Kasumi-1 (cell line): ENCODE results near the gene KRT16.
"Not testable (repeated sequence)": the region's sequence is repeated elsewhere in the genome, so short reads cannot be mapped to it uniquely, and the experiment has no call there.

ENCODE experiments used
- DNase-seq, 2 experiments: peaks; one replicate each; lab custom pipeline; 2025; lab: John Stamatoyannopoulos, UW

Gene KRT16

DNA sequence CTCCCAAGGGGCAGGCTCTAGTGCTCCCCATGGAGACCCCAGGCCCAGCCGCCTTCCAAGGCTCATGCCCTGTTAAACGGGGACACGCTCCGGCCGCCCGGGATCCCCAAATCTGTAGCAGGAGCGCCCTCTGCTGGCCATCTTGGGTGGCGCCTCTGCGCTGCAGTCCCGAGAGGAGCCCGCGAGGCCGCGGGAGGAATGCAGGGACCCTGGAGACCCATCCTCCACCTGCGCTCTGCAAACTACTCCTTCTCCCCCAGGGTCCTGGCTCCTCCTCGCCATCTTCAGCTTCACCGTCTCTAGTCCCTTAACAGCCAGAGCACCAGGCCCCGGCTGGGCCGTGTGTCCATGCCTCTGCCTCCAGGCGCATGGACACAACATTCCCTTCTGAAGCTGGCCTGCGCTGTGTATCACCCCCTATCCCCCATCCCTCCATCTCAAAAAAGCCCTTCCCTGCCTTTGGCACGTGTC, 35.4 kb upstream of the KRT16 start:
- DNase-seq: peak; percentile 68 to 69

DNA sequence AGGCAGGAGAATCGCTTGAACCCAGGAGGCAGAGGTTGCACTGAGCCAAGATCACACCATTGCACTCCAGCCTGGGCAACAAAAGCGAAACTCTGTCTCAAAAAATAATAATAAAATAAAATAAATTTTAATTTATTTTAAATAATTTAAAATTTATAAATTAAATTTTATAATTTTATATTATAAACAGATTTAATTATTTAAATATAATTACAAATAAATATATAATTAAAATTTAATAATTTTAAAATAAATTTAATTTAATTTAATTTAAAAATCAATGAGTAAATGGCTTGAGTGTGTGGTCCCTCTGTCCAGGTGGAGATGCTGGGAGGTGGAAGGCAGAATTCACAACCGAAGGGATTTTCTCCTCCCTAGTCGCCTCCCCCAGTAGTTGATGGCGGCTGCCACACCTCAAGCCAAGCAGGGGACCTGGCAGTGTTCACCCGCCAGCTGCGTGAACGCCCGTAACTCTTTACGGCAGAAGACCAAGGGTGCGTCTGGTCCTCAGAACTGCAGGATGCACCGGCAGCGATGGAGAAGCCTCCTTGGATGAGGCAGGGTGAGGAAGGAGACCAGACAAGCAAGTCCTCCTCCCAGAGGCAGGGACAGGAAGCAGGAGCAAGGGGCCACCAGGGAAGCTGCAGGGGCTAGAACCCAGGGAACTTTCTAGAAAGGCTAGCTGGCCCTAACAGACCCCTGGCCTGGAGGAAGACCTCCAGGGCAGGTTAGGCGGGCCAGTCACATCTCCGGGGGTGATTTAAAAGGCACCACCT, 34.7 kb upstream of the KRT16 start:
- DNase-seq: no peak

DNA sequence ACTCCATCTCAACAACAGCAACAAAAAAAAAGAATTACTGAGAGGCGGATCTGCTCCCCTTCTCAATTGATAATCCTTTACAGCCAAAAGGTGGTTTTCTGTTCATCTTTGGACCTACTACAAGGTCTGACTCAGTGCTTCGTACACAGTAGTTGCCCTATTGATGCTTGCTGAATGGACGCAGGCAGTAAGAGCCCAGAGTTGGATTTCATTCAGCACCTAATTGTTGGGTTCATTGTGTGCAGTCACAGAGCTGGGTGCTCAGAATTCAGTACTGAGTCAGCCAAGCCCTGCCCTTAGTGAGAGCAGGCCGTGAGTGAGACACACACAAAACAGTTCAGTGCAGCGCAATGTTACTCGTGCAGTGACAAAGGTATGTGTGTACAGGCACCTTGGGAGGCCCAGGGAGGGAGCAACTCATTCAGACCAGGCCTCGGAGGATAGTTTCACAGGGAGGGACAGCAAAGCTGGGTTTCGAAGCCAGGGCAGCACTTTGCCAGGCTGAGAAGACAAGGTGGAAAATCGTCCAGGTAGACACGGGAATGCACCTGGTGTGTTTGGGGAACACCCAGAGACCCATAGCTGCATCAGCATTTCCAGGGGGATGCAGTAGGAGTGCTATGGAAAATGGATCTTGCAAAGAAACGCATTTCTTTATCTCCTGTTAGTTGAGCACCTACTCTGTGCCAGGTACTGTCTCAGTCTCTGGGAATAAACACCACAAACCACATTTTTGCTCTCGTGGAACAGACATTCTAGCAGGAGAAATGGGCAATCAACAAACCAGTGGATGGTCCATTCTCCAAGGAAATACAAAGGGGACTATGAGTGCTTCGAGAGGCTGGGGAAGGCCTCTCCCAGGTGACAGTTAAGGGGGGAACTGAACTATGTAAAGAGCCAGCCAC, 29.9 kb upstream of the KRT16 start:
- DNase-seq: no peak

DNA sequence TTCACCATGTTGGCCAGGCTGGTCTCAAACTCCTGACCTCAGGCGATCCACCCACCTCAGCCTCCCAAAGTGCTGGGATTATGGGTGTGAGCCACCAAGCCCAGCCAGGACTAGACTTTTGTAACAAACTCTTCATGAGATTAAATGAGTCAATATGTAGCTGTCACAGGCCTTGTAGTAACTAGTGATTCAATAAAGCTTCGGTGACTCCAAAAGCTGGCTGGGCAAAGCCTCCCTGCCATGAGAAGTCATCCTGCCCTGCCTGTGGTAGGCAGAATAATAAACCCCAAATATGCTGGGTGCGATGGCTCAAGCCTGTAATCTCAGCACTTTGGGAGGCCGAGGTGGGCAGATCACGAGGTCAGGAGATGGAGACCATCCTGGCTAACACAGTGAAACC, 28.0 kb upstream of the KRT16 start:
- not testable (repeated sequence) for DNase-seq

DNA sequence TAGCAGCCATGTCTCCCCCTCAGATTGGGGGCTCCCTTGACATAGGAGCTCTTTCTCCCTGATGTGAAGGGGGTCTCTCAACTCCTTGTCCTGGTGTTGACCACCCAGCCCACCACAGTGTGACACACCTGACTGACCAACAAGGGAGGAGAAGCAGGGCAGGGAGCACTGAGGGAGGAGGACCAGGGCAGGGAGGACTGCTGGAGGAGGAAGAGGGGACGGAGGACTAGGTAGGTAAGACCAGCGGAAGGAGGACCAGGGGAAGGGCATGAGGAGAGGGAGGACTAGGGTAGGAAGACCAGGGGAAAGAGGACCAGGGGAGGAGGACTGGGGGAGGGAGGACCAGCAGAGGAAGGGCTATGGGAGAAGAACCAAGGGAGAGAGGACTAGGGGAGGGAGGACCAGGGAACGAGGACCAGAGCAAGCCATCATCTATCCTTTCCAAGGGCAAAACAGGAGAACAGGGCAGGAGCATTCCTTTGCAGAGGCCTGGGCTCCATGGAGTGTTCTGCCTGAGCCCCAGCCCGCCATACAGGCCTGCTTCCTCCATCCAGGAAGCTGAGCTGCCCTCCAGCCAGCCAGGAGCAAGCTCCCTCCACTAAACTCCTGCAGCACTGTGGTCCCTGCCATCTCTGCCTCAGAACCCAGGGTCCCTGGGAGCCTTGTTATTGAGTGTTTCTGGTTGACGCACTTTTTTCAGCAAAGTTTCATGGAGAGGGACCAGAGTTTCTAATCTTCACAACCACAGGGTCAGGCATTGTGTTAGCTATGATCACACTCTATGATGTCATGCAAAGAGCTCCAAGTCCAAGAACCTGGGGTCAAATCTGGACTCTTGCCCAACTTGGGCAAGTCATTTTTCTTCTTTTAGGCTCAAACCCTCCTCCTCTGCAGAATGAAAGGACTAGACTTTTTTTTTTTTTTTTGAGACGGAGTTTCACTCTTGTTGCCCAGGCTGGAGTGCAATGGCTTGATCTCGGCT, 27.2 kb upstream of the KRT16 start:
- DNase-seq: no peak

DNA sequence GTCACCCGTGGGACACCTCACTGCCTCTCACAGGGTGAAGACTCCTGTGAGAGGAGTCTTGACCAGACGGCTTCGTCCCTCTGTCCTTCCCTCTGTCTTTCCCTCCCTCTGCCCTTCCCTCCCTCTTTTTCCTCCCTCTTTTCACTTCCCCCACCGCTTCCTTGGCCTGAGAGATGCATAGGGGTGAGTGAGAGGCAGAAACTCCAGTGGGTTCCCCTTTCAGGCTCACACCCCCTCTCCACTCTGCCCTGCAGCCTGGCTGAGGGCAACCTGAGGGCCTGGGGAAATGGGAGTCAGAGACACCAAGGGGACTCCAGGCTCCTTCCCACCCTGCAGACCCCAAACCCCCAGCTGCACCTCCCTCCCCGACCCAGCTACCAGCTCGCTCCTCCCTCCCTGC, 26.4 kb upstream of the KRT16 start:
- no peak for DNase-seq

DNA sequence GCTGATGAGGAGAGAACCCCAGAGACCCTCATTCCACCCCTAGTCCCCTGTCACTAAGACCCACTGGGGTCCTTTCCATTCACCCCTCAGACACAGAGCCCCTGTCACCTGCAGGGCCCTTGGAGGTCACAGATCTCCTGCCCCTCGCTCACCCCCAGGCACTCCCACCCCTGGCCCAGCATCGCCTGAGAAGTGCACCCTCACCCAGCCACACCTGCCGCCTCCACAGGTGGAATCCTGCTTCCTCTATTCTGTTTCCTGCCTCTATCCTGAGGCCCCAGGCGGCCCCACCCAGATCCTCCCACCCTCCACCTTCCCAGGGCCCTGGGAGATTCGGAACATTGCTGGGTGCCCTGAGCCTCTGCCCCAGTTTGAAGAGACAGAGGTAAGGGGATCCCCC, 25.6 kb upstream of the KRT16 start:
- no peak for DNase-seq

DNA sequence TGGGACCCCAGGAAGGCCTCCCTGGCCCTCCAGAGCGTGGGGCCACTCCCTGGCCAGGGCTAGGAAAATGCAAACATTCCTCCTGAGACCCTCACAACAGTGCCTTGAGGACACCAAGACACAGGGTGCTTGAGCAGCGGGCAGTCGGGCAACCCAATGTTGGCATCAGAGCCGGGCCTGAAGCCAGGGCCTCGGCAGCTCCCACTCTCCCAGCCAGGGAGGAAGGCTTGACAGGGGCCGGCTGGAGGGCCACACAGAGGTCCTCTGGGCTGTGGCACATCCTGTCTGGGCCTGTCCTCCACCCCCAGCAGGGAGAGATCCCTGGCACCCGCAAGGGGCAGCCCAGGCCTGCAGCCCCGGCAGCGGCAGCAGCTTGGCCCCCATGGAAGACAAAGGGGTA, 24.1 kb upstream of the KRT16 start:
- no peak for DNase-seq

DNA sequence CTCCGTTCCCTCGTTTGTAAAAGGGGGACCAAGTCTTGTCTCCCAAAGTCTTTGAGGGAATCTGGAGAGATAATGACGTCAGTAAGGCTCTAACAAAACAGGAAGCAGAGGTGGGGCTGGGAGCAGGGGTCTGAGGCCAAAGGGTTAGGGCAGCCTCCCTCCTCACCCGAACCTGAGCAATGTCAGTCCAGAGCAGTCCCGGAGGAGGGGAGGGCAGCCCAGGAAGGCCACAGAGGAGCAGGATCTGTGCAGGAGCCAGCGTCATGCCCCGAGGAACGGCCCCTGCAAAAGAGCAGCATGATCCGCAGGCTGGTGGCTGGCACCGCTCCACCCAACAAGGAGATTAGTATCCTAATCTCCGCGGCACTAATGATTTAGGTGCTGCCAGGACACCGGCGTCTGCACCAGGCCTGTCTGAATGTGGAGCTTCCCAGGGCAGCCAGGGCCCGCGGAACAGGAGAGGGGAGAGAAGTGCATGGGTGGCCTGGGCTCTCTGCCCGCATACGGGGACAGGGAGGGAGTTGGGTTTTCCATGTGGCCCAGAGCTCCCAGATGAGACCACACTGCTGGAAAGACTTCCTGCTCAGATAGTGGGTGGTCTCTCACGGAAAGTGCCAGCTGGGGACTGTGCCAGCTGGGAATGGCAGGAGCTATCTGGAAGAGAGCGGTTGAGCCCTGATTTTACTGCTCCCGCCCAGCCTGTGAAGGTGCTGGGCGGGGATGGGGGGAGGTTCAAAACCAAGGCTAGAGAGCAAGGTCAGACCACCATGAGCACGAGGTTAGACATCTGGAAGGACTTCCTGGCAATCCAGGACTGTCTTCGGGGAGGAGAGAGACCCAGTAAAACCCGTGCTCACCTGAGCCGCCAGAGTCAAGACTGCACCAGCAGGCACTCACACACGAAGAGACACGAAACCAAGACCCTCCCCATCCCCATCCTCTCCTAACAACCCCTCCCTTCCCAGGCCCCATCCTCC, 22.8 kb upstream of the KRT16 start:
- DNase-seq: no peak

DNA sequence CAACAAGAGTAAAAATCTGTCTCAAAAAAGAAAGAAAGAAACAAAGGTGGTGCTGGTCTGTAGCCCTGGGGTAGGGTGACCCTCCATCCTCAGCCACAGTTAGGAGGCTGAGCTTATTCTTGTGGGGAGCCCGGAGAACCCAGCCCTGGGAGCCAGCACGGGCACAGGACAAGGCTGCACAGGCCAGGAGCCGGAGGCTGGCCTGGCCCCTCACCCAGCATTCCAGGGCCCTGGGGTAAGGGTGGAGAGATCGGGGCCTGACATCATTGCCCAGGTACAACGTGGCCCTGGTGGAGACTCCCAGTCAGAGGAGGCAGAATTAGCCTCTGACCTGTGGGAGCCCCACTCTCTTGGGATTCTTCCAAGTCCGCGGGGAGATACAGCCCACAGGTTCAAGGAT, 22.1 kb upstream of the KRT16 start:
- no peak for DNase-seq

DNA sequence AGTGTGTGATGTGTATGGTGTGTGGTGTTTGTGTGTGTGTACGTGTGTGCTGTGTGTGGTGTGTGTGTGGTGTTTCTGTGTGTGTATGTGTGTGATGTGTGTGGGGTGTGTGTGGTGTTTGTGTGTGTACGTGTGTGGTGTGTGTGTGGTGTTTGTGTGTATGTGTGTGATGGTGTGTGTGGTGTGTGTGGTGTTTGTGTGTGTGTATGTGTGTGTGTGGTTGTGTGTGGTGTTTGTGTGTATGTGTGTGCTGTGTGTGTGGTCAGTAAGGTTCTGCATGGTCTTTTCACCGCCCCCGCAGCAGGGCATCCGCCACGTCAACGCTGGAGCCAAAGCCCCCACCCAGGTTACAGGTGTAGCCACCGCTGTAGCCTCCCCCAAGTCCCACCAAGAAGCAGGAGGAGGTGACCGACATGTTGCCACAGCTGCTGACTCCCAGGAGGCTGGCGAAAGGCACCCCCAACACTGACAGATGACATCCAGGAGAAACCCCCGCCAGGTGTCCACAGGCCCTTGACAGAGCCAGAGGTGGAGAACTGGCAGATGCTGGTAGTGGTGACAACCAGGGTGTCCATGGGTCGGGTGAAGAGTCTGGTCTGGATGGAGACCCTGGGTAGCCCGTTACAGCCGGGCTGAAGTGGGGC, 21.1 kb upstream of the KRT16 start:
- DNase-seq: no peak

DNA sequence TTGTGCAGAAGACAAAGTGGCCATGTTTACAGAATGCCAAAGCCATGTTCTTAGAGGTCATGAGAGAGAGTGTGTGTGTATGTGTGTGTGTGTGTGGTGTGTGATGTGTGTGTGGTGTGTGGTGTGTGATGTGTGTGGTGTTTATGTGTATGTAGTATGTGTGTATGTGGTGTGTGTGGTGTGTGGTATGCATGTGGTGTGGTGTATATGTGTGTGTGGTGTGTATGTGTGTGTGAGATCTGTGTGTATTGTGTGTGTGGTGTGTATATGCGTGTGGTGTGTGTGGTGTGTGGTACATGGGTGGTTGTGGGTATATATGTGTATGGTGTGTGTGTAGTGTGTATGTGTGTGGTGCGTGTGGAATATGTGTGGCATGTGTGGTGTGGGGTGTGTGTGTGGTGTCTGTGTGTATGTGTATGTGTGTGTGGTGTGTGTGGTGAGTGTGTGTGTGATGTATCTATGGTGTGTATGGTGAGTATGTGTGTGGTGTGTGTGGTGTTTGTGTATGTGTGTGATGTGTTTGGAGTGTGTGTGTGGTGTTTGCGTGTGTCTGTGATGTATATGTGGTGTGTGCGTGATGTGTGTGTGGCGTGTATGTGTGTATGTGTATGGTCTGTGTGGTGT, 20.0 kb upstream of the KRT16 start:
- no peak for DNase-seq

DNA sequence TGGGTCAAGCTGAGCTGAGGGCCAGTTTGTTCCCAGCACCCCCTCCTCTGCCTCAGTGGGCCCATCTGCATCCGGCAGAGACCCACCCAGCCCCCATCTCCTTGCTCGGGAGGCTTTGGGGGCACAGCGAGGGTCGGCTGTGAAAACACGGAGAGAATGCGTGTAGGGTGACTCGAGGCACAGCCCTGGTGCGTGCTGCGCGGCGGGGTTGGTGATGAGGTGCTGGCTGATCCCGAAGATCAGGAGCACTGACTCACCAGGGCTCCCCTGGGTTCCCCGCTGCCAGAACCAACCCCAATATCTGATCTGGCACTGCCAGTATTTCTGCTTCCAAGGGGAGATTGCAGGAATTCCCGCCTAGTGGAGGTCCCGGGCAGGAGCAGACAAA, 19.3 kb upstream of the KRT16 start:
- DNase-seq: no peak

DNA sequence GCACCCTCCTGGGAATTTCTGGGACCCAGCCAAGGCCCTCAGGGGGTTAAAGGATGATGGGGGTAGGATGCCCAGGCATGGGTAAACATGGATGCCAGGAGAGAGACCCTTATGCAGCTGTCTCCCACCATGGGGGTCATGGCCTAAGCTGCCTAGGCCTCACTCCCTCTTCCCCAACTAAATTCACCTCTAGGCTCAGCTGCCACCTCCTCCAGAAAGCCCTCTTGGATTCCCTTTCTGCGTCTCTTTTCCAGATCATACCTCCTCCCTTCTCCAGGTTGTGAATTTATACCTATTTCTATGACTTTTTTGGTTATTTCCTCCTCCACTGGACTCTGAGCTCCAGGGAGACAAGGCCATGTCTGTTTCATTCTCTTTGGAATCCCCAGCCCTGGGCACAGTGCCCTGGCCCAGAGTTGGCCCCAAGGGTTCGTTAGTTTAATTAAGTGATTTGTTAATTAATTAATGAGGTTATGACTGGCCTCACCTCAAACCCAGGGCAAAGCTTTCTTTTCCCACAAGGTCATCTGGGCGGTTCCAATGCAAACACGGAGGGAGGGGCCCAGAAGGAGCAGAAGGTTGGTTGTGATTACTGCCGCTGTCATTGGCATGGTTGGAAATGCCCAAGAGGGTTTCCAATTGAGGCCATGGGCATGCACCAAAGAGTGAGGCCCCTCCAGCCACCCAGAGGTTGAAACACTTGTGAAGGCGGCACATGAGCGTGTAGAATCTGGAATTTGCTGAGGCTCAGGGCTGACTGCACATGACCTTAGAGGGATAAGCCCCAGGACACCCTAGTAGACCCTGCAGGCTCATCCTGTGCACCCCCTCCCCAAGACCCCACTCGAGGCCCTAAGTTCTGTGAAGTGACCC, 18.7 kb upstream of the KRT16 start:
- DNase-seq: no peak

DNA sequence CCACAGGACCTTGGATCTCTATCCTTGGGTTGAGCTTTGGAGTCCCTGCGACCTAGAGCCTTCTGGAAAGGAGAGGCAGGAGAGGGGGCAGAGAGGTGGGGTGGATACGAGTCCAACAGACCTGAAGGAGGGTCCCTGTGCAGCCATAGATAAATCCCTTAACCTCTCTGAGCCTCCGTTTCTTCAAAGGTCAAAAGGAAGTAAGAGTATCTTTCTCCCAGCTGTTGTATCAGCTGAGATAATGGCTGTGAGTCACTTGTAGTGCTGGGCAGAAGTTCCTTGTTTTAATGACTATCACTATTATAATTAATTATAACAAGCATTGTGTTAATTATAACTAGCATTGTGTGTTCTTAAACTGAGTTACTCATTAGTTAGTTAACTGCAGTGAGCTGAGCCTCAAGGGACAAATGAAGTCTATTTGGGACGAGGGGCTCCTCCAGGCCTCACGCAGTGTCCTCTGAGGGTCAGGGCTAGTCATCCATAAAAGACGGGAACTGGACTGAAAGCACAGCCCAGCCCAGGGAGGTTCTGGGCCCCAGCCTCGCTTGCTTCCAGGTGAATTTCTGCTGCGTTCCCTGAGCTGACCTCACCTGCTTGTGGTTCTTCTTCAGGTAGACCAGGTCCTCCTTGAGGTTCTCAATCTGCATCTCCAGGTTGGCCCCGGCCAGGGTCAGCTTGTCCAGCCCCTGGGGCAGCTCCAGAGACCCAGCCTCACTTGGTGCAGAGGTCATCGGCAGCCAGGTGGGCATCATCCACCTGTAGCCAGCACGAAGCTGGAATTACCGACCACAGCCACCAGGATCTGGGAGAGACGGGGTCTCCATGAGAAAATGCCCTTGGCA, 17.5 kb upstream of the KRT16 start:
- no peak for DNase-seq

DNA sequence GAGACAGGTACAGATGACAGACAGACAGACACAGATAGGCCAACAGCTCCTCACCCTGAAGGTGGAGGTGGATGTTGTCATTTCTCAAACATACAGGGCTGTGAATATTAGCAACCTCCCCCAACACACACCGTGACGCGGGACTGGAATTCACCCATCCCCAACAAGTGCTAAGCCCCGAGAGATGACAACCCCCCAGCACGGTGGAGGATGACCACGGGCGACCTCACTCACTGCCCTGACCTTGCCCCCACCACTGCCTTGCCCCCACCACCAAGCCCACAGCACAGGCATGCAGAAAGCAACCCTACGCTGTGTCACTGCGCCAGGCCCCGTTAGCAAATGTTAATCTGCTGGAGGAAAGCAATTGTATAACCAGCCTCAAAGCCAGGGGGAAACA, 16.7 kb upstream of the KRT16 start:
- DNase-seq: no peak

DNA sequence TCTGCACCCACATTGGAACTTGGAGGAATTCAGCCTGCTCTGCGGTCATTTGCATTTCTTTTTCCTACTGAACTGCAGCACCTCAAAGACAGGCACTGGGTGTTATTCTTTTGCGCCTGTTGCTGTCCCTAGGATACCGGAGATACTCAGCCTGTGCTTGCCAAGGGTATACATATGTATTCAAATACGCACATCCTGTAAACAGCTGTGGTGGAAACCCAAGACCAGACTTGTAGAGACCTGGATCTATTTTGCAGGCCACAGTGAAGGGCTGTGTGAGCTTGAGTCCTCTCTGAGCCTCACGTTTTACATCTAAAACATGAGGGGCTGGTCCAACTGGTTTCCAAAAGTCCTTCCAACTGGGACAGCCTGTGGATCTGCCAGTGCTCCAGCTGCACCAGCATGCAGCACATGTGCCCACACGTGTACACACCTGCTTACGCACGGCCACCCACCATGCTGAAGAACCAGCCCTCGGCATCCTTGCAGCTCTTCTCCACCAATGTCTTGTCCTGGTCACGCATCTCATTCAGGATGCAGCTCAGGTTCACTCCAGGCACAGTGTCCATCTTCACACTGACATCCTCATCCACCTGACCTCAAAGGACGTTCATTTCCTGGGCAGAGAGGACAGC, 16.2 kb upstream of the KRT16 start:
- DNase-seq: not testable (repeated sequence)

DNA sequence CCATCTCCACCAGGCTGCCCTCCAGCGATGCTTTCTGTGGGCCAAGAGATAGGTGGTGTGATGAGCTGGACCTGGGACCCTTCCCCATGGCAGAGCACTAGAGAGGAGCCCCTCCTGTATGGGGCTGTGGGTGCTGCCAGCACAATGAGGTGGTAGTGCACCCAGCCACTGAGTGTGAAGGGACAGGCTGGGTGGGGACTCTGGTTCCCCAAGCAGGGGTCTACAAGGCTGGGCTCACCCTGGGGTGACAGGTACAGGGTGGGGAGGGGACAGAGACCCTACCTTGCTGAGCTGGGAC, 15.5 kb upstream of the KRT16 start:
- DNase-seq: not testable (repeated sequence)
